SK-N-MC (cell line): ENCODE data around the gene ERFL.

Source experiments
- EZH2 ChIP-seq: fragments of 200-600 bp; sonication (generic); IDR thresholded peaks from one replicate; pipeline ENCODE4 v1.6.1; 2017; ENCODE audit warnings: antibody characterized with exemption
- FOXP2 ChIP-seq: optimal IDR thresholded peaks from 2 replicates; pipeline ENCODE3; 2011; ENCODE audit warnings: mild to moderate bottlenecking, moderate library complexity; ENCODE audit not compliant: insufficient read depth; ENCODE audit errors: extremely low read length, control extremely low read depth
- POLR2AphosphoS5 ChIP-seq: IDR thresholded peaks from 2 replicates; pipeline ENCODE4 v1.6.1; 2012; ENCODE audit warnings: mild to moderate bottlenecking, low read depth, low read length, borderline replicate concordance

DNA sequence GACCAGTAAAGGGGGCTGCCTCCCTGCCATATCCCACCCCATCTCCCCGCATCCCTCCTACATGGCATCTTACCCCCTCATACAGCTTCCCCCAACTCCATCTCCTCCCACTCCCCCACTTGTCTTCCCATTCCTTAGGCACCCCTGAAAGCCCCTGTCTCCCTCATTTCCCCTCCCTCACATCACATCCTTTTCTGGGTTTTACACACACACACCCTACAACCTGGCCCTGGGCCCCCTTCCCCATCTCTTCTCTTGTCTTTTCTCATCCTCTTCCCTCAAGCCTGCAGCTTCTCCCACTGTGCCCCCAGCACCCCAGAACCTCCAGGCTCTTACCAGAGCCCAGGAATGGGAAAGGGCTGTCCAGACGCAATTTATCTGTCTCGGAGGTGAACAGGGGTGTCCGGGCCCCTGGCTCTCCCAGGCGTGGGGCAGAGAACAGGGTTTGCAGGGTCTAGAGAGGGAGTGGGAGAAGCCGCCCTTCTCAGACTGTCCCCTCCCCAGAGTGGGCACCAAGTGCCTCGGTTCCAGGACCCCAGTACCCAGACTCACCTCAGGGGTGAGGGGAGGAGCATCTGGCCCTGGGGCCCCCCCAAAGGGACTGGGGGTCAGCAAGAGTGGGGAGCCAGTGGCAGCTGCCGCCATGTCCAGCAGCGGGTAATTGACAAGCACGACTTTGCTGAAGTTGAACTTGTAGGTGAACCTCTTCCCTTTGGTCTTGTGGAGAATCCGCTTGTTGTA lies 19.4 kb downstream of the ERFL start:
- no peak for TF ChIP-seq POLR2AphosphoS5
- no peak for TF ChIP-seq EZH2
- no peak for TF ChIP-seq FOXP2
